HG03175 (cell line): Measurements from ENCODE around the gene CACHD1.

Experiments used
- ATAC-seq: cut with Tn5 transposase; IDR thresholded peaks from one replicate; pipeline ENCODE4 v1.9.1; 2021; ENCODE audit warnings: mild to moderate bottlenecking, moderate library complexity; ENCODE audit not compliant: unreplicated experiment

Gene CACHD1

DNA sequence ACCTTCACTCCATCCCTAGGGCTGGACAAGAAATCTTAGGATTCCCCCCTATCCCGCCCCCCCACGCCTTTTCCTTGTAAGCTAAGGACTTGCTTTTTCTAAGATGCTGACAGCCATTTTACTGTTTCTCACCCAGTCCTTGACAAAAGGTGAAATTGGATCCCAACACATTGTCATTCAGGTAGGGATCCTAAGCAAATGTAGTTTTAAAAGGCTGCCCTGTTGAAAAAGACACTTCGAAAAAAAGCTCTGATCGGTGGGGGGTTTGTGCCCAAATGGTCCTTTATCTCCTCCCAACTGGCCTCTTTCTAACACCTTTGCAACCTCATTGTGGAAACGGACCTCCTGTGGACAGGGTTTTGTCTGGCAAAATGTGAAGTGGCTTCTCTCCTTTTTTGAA, 2.9 kb downstream of the CACHD1 start:
- no peak for ATAC-seq

DNA sequence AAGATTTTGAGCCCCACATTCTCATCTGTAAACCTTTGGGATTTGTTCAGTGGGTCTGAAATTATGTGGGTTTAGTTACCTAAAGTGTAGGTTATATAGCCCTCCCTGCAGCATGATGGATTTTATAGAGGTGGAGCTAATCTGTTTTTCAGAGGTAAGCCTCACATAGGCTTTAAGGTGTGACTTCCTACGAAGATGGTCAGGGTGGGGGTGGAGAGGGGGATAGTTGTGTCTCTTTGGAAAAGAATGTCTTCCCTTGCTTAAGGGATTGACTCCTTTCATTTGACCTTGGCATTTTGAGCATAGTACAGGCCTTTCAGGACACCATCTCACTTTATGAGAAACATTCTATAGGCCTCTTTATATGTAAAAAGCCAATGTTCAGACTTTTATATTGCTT, 3.4 kb downstream of the CACHD1 start:
- ATAC-seq, result no peak

DNA sequence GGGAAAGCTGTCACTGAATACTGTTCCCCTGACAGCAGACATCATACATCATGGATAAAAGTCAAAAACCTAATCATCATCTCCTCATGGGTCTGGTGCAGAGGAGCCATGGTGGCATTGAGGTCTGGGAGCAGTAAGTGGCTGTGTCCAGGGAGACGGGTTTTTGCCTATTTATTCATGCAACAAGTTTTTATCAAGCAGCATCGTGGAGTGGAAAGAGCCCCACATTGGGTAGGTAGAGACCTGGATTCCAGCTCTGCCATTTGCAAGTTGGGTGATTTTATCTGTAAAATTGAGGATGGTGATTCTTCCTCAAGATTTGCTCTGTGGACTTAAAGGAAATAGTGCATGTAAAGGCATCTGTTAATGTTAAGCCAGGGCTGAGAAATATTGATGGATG, 4.2 kb downstream of the CACHD1 start:
- no peak for ATAC-seq

DNA sequence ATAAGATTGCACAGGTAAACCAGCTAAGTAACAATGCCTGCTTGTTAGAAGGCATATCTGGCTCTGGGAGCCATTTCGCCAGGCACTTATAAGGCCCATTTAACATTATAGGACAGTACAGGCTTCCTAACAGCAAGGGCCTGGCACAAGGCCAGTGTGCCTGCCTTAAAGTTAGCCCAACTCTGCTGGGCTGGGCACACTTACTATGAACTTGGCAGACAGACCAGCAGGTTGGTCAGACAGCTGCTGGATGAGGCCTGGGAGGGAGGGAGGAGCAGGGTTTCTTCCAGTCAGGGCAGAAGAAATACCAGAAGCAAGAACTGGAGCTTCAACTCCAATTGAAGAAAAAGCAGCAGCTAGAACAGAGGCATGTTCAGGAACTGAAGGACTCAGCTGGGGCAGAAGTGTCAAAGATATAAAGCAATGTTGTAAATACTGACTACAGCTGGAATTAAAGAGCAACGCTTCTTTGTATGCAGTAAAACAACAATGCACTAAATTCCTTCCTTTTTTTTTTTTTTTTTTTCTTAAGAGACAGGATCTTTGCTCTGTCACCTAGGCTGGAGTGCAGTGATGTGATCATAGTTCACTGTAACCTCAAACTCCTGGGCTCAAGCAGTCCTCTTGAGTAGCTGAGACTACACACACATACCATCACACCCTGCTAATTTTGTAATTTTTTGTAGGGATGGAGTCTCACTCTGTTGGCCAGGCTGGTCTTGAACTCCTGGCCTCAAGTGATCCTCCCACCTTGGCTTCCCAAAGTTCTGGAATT, 4.9 kb downstream of the CACHD1 start:
- no peak for ATAC-seq

DNA sequence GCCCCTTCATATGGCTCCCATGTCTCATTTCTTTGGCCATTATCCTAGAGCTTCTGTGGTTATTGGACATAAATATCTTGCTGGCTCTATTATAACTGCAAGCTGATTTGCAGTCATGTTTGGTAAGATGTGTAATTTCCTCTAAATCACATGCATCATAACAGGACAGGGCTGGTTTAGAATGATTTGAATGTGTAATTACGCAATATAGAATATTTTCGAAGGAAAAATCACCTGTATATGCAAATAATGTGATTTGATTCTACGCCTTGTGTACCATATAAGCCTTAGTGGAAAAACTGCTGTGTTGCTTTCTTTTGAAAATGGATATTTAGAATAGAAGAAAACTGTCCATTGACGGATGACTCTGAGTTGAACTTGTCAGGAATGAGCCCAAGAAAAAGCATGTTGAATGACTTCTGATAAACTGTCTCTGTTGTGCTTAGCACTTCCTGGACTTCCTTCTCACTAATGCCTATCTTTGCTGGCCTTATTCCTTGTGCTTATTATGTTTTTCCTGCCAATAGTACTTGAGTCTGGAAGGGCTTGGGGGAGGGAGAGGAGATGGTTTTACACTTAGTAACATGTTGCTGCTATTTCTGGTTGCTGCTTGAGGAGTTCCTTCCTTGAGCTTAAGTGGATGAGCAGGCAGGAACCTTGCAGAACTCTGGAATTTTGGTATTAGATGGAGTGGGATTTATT, 6.5 kb downstream of the CACHD1 start:
- ATAC-seq, result no peak

DNA sequence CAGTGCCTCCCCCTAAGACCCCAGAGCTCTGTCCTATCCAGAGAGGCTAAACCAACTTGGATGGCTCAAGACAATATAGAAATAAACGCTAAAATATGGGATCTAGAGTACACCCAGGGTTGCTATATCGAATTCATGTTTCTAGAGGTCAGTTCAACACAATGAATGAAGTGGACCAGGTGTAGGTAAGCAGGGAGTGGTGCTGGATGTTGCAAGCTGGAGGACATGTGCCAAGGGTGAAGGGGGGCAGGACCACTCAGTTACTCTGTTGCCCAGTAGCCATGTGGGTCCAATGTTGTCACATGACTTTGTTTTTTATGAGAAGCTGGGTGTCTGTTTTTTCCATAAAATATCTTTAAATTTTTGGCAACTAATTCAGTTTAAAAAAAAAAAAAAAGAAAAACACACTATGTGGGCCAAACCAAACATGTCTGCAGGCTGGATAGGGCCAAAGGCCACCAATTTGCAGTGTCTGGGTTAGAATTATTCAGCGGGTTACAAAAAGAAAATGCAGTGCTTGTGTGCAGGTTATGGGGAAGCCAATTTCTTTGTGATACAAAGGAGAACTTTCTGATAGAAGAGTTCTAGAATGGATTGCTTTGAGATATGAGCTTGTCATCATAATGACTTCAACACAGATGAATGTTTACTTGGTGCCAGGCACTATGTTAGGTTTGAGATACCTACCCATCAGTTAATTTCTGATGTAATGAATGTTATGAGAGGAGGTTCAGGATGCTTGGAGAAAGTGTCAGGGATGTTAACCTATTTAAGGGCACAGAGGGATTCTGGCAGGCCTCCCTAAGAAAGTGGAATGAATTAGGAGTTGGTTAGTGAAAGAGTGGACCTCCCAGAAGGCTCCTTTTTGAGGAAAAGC, 8.9 kb downstream of the CACHD1 start:
- no peak for ATAC-seq

DNA sequence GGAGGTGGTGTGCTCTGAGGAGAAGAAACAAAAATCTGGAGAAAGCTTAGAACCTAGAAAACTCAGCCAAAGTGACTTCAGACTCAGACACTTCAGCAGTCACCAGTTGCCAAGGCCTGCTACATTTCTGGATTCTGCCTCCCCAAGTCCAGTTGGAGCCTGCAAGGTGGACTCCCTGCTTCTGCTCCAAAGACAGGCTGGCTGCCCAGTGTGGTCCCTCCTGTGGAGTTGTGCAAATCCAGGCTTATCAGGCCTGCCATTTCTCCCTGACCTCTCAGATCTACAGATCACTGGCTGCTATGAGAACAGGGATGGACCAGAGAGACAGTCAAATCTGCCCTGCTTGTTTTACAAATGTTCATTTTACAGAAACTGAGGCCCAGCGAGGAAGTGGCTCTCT, 9.9 kb downstream of the CACHD1 start:
- no peak for ATAC-seq

DNA sequence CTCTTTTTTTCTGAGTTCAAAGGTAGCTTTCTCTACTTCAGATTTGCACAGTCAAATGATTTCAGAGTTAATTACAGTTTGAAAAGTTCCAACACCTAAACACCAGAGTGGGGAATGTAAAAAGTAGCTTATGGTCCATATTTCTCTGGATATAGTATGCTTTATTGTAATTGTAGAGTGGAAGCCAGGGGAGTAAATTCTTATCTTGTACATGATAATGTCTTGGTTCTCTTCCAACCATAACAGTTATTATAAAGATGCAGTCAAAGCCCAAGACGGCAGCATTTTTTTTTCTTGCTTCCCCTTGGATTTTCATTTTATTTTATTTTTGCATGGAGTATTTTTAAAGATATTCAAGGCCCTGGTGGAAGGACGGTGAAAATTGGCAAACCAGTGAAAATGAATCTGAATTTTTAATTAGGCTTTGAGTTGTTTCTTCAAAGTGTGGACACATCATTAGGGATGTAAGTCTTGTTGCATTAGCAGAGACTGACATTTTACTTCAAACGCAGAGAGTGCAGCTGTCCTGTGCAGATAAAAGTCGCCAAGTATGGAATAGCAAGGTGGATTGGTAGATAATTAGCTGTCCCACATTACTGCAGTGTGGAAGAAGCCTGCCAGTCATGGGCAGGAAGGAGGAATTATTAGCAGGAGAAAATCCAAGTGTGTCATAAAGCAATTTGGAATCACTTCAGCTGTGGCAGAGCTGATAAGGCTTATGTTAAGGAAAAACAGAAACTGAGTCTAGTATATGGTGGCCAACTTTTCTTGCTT, 11.3 kb downstream of the CACHD1 start:
- ATAC-seq, result no peak

DNA sequence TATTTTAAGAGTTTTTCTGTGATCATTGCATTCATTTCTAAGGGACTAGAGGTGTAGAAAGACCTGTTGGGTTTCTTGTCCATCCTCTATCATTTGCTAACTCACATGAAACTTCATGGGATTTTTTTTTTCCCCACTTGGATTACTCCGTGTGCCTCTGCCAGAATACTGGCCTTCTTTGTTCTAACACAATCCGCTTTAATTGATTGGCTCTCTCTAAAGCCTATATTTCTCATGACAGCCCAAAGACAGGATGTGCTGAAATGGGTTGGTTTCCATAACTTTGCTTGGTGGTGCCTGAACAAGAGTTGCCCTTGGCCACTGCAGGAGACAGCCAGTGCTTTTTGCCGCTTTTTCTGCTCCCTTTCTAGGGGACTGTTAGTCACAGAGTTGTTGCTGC, 12.2 kb downstream of the CACHD1 start:
- ATAC-seq, result no peak

DNA sequence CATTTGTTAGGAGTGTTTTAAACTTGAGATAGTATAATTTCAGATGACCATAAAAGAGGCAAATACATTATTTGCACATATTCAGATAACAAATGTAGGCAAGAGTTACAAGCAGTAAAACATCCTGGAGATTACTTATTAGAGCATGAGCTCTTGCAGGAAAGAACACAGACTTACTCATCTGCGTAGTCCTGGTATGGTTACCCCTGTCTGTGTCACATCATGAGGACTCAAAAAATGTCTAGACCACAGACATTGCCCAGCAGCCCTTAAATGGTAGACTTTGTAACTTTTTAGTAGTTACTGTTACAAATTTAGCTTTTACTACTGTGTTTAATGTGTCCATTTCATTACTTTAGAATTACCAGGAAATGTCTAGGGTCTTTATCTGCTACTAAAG, 12.8 kb downstream of the CACHD1 start:
- no peak for ATAC-seq

DNA sequence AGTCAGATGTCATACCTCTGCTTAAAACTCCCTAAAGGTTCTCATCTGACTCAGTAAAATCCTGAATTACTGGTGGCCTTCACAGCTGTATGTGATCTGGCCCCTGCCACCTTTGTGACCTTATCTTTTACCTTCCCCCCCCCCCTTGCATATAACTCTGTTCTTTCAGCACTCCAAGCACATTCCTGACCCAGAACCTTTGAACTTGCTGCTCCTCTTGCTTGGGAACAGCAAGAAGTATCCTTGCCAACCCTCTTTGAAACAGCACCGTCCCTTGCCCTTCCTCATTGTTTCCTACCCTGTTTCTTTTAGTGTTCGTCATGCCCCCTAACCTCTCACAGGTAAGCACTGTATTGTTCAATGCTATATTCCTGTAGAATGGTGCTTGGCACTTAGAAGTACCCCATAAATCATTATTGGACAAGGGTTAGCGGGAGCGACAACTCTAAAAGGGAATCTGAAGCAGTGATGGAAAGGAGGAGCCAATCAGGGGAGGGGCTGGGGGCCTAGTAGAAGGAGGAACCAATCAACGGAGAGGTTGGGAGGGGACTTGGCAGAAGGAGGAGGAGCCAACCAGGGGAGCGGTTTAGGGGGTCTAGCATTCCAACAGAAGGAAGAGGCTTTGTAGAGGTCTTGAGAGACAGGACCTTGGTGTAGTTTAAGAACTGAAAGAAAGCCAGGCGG, 13.9 kb downstream of the CACHD1 start:
- no peak for ATAC-seq

DNA sequence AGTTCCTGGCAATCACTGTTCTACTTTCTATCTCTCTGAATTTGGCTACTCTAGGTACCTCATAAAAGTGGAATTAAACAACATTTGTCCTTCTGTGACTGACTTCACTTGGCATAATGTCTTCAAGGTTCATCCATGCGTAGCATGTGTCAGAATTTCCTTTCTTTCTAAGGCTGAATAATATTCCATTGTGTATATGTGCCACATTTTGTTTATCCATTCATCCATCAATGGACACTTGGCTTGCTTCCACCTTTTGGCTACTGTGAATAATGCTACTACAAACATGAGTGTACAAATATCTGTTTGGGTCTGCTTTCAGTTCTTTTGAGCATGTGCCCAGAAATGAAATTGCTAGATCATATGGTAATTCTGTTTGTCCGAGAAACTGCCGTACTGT, 14.7 kb downstream of the CACHD1 start:
- ATAC-seq, result no peak

DNA sequence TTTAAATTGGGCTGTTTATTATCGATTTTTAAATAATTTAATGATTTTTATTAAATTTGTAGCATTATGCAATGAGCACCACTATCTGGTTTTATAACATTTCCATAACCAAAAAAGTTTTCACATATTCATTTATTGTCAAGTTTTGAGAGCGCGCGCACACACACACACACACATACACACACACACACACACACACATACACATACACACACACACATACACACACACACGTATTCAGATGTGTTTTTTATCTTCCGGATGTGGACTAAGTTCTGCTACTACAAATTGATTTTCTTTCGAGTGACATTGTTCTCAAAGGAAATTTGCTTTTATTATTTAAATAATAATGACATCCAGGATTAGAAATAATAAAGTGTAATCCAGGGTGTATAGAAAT, 16.3 kb downstream of the CACHD1 start:
- no peak for ATAC-seq

DNA sequence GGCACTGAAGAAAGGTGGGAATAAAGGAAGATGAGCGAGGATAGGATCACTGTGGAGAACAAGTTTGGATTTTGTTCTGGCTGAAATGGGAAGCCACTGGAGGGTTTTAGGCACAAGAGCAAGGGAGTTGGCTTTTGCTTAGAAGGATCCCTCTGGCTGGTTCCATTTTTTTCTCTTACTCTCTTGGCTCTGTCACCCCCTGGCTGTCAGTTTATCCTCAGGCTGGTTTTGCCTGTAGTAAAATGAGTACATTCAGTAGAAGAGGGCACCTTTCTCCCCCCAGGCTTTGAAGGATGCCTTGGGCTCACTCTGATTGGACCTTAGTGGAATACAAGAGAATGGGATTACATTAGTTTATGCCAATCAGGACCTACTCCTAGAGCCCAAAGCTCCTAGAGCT, 17.1 kb downstream of the CACHD1 start:
- no peak for ATAC-seq

DNA sequence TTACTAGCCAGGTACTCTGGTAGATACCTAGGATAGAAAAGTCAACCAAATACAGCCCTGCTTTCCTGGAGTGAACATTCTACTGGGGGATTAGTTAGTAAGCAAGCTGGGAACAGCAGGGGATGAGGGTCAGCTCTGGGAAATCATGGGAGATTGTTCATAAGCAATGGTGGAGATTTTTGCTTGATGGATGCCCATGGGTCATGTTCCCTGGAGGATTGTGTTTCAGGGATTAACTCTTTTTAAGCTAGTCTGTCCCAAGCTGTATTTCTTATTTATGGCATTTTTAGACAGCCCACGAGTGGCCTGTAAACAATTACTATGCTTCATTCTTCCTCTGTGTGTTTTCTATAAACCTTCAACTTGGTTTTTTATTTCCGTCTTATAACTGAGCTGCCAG, 18.9 kb downstream of the CACHD1 start:
- ATAC-seq, result no peak

DNA sequence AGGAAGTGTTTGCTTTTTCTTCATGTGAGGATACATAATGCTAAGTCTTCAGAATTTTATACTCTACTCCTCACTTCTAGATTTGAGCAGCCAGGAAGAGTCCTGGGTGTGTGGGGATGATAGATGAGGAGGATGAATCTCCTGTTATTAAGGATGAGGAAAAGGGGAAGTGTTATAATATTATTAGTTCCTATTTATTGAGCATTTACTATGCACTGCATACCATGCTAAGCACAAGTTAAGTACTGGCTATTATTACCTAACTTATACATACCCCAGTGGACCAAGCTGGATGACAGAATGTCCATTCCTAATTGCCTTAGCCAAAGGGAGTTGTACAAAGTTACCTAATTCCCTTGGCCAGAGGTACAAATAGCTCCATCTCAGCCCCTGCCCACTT, 19.8 kb downstream of the CACHD1 start:
- no peak for ATAC-seq

DNA sequence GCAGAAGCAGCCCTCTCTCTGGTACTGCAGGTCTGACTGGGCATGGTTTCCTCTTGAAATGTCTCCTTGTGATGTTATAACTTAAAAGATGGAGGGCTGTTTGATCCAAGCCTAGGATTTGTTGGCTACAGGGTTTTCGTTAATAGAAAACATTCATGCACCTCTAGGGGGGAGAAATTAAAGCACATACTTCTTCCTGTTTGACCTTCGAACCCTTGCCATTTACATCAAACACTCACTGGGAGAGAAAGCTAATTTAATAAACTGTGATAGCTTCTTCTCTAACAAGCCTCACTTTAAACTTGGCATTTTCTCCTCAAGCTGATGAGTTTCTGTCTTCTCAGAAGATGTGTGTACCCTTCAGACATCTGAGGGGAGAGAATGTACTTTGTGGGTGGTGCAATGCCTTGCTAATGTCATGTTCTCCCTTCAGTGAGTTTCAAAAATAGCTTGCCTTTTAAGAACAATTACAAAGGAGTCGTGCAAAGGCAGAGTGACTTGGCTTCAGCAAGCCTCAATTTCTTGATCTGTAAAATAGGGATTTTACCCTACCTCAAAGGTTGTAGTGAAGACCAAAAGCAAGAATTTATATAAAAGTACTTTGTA, 20.4 kb downstream of the CACHD1 start:
- no peak for ATAC-seq

DNA sequence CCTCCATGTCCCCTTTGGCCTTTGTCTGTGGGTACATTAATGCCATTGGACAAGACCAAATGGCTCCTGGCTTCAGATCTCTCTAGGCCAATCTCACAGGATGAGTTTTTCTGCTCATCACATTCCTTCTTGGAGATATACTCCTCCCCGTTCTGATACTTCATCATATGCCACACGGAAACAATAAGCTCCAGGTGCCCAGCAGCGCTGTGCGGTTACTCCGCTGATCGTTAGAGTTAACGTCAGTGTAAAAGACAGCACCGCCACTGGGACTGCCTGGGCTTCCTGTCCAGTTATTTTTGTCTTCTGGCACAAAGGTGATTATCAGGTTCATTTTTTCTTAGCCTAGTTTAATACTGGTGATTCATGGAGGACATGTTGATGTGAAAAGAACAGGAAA, 22.5 kb downstream of the CACHD1 start:
- ATAC-seq, result no peak

DNA sequence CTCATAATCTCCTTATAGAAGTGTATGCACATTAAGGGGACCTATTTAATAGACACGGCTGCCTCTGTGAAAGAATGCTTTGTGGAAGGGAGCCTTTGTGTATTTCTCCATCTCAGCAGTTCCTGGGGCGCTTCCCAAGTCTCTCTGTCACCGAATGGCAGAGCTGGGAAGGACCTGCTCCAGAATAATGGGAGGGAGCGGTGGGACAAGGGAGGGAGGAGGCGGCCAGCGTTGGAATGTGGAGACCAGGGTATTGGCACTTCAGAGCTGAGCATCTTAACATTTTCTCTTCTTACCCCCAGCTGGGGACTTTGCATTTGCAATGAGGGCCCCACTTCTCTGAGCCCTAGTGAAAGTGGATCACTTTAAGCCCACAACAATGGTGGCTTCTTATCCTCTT, 23.9 kb downstream of the CACHD1 start:
- no peak for ATAC-seq

DNA sequence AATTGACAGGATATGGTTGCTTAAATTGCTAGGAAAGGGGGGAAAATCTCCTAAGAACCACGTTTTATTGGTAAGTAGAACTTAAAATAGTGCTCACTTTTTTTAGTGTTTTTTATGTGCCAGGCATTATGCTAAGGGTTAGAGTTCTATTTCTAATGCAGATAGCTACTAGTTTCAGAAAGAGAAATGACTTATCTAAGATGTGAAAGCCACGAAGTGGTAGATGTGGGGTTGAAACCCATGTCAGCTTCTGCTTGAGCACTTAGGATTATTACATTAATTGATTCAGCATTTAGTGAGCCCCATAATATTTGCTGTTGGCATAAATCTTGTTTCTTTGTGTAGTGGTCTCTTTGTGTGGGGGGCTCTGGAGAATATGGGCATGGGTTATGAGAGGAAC, 24.7 kb downstream of the CACHD1 start:
- ATAC-seq, result no peak
